Measurements from ENCODE around the gene GMDS. TPM values are rescaled to one million over a fixed set of nuclear protein-coding genes. Genes with fewer than 3 reads are reported as not detected.

GMDS gene
- total RNA-seq, 2 donors from 2014 or later: 25.4 to 29.5 TPM

DNA sequence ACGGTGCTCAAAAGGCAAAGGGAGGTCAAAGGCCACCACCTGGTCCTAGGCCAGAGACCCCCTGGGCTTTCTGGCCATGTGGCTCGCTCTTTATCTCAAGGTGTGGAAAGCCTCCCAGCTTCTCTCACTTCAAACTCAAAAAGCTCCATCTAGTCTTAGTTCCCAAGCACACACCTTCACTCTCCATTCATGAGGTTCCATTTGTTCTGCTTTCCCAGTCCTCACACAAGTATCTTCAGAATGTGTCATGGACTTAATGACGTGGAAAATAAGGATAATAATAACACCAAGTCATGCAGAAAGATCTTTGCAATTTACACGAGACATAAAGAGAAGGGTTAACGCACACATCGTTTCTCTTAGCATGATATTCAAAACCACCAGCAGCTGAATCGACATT is 219.3 kb downstream of the GMDS start:
- Histone ChIP-seq H3K9me3 (ENCODE audit: control insufficient read depth, low read length) (no peaks in the 10 kb centered on the region), H3K9ac (ENCODE audit: extremely low read depth, low read length, poor library complexity, severe bottlenecking) (no peak overlapping the region), H3K36me3 (ENCODE audit: control insufficient read depth, insufficient read depth, low read length) (no peaks in the 10 kb centered on the region), H3K27ac (ENCODE audit: low read depth, low read length) (no peak overlapping the region), H3K4me1 (ENCODE audit: control insufficient read depth, insufficient read depth, low read length) (no peaks in the 10 kb centered on the region), H3K4me3 (ENCODE audit: low read length) (no peak overlapping the region), H3K27me3 (ENCODE audit: control insufficient read depth, insufficient read depth, low read length, poor library complexity, severe bottlenecking) (no peaks in the 10 kb centered on the region)
- no peak overlapping the region for H3K4me3 Mint-ChIP-seq
- TF ChIP-seq CTCF (conservative IDR thresholded peaks at IDR 0.05): no peak
- H3K9me3 Mint-ChIP-seq: no peaks in the 10 kb centered on the region
- peaks cover 6% of the 10 kb centered on the region for H3K4me1 Mint-ChIP-seq
- H3K27me3 Mint-ChIP-seq (ENCODE audit: insufficient read depth): no peaks in the 10 kb centered on the region
- H3K36me3 Mint-ChIP-seq (ENCODE audit: low read depth): no peaks in the 10 kb centered on the region
- no peak for DNase-seq
- 91 to 92% methylated on average over 5 to 7 of the region's 7 CpGs for WGBS, 2 experiments (ENCODE audit: insufficient coverage in 1 of 2, insufficient read length in 1 of 2)
- H3K27ac Mint-ChIP-seq: no peak overlapping the region

DNA sequence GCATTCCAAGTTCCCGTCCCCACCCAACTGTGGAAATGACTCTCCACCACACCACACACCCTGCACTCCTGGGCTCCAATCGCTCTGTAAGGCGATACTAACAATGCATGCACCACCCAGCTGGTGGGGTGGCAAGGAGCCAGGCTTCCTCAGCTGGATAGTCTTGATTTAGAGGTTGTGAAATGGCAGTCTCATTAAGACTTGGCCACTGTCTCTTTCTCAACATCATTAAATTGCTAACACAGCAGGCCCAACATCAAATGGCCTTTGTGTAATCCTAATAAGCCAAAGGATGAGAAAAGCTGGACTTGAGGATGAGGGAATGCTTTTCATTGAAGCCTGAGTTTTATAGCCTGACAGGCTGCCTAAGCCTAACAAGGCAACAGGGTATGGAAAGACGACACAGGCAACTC is 223.7 kb downstream of the GMDS start:
- H3K27me3 ChIP-seq (ENCODE audit: control insufficient read depth, insufficient read depth, low read length, poor library complexity, severe bottlenecking): no peaks in the 10 kb centered on the region
- H3K9ac ChIP-seq (ENCODE audit: extremely low read depth, low read length, poor library complexity, severe bottlenecking): no peak overlapping the region
- Mint-ChIP-seq H3K4me1 (peaks cover 6% of the 10 kb centered on the region), H3K27ac (no peak overlapping the region), H3K4me3 (no peak overlapping the region), H3K9me3 (no peaks in the 10 kb centered on the region), H3K36me3 (ENCODE audit: low read depth) (no peaks in the 10 kb centered on the region), H3K27me3 (ENCODE audit: insufficient read depth) (no peaks in the 10 kb centered on the region)
- H3K36me3 ChIP-seq (ENCODE audit: control insufficient read depth, insufficient read depth, low read length): no peaks in the 10 kb centered on the region
- no peak for TF ChIP-seq CTCF (conservative IDR thresholded peaks at IDR 0.05)
- 85 to 90% methylated on average over 3 to 4 of the region's 4 CpGs for WGBS, 2 experiments (ENCODE audit: insufficient coverage in 1 of 2, insufficient read length in 1 of 2)
- no peaks in the 10 kb centered on the region for H3K9me3 ChIP-seq (ENCODE audit: control insufficient read depth, low read length)
- H3K4me1 ChIP-seq (ENCODE audit: control insufficient read depth, insufficient read depth, low read length): peaks cover 2% of the 10 kb centered on the region
- no peak for DNase-seq
- H3K27ac ChIP-seq (ENCODE audit: low read depth, low read length): no peak overlapping the region
- no peak overlapping the region for H3K4me3 ChIP-seq (ENCODE audit: low read length)

DNA sequence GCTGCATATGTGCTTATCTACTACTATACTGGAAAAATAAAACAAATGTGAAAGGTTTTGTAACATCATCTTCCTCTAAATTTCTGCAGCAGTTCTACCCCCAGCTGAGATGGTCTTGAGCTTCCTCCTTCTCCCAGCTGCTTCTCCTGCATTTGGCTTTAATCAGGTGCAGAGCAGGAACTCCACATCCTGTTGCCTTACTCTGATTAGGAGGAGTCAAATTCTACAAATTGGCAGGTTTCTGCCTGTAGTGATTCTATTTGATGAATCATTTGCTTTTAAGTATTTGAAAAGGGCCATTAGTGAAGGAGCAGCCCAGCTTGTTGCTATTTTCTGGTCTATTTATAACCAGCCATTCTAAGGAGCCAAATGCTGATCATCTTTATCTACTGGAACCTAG is 224.5 kb downstream of the GMDS start:
- no peaks in the 10 kb centered on the region for H3K27me3 Mint-ChIP-seq (ENCODE audit: insufficient read depth)
- no peak overlapping the region for H3K27ac Mint-ChIP-seq
- H3K9ac ChIP-seq (ENCODE audit: extremely low read depth, low read length, poor library complexity, severe bottlenecking): no peak overlapping the region
- no peak overlapping the region for H3K4me3 ChIP-seq (ENCODE audit: low read length)
- no peak overlapping the region for H3K27ac ChIP-seq (ENCODE audit: low read depth, low read length)
- TF ChIP-seq CTCF (conservative IDR thresholded peaks at IDR 0.05): no peak
- H3K36me3 Mint-ChIP-seq (ENCODE audit: low read depth): no peaks in the 10 kb centered on the region
- H3K4me3 Mint-ChIP-seq: no peak overlapping the region
- H3K9me3 Mint-ChIP-seq: no peaks in the 10 kb centered on the region
- DNase-seq: no peak
- peaks cover 4% of the 10 kb centered on the region for H3K9me3 ChIP-seq (ENCODE audit: control insufficient read depth, low read length)
- H3K27me3 ChIP-seq (ENCODE audit: control insufficient read depth, insufficient read depth, low read length, poor library complexity, severe bottlenecking): no peaks in the 10 kb centered on the region
- H3K4me1 ChIP-seq (ENCODE audit: control insufficient read depth, insufficient read depth, low read length): peaks cover 2% of the 10 kb centered on the region
- H3K36me3 ChIP-seq (ENCODE audit: control insufficient read depth, insufficient read depth, low read length): no peaks in the 10 kb centered on the region
- H3K4me1 Mint-ChIP-seq: peaks cover 3% of the 10 kb centered on the region

Data from endodermal cell (in vitro differentiated cells).